ENCODE measurements around the gene CRISP3. TPM values are rescaled to one million over a fixed set of nuclear protein-coding genes. Genes with fewer than 3 reads are reported as not detected.

The CRISP3 gene
- total and polyA plus RNA-seq, 9 of the 15 experiments (the other 6 are each of a cell fraction or from before 2014, with no cell fraction given), result 0.21 to 2.0 (median 0.58) TPM

DNA sequence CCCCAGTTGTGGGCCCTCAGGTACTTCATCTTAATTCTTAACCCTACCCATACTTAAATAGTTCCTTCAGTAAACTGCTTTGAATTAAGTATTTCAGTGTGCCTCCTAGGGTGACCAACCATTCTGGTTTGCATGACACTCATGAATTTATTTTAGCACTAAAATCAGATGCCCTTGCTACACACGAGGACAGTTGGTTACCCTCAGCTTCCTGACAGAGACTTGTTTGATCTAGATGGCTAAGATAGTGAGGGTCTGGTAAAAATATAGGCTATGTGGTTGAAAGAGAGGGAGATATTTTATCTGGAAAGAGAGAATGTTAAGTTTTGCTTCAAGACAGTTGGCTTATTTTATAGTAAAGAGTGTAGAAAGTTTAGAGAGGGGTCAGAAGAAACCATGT, 32.3 kb upstream of the CRISP3 start (continued):
- TF ChIP-seq, protein P1, sequence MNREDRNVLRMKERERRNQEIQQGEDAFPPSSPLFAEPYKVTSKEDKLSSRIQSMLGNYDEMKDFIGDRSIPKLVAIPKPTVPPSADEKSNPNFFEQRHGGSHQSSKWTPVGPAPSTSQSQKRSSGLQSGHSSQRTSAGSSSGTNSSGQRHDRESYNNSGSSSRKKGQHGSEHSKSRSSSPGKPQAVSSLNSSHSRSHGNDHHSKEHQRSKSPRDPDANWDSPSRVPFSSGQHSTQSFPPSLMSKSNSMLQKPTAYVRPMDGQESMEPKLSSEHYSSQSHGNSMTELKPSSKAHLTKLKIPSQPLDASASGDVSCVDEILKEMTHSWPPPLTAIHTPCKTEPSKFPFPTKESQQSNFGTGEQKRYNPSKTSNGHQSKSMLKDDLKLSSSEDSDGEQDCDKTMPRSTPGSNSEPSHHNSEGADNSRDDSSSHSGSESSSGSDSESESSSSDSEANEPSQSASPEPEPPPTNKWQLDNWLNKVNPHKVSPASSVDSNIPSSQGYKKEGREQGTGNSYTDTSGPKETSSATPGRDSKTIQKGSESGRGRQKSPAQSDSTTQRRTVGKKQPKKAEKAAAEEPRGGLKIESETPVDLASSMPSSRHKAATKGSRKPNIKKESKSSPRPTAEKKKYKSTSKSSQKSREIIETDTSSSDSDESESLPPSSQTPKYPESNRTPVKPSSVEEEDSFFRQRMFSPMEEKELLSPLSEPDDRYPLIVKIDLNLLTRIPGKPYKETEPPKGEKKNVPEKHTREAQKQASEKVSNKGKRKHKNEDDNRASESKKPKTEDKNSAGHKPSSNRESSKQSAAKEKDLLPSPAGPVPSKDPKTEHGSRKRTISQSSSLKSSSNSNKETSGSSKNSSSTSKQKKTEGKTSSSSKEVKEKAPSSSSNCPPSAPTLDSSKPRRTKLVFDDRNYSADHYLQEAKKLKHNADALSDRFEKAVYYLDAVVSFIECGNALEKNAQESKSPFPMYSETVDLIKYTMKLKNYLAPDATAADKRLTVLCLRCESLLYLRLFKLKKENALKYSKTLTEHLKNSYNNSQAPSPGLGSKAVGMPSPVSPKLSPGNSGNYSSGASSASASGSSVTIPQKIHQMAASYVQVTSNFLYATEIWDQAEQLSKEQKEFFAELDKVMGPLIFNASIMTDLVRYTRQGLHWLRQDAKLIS (CRISPR knock-in tag; IDR thresholded peaks at IDR 0.05), result no peak
- TF ChIP-seq MECOM (CRISPR knock-in tag; IDR thresholded peaks at IDR 0.05), result no peak

GRCh38 chr6:49775043-49775442, 30.9 kb upstream of the CRISP3 start:
- POLR2A ChIA-PET, result interaction anchor here (1.0 to 1.5 kb wide), 2 partner anchors 15 to 18 kb away, joined by 3 to 4 read pairs; no protein-coding TSS in a partner anchor
- H3K36me3 ChIP-seq (ENCODE audit: control insufficient read depth, insufficient read depth, low read length), result no peaks in the 10 kb centered on the region; the same call in 2 of the 3 replicates
- CTCF ChIA-PET (ENCODE audit: low intra/inter-chr PET ratio), result no interaction called here
- H4K20me1 ChIP-seq (replicated peaks; ENCODE audit: control insufficient read depth, insufficient read depth, low read length), result no peaks in the 10 kb centered on the region
- ATAC-seq (peak; percentile 54), DNase-seq (ENCODE audit: extremely low read depth in 1 of 4, low spot score in 3 of 4) (no peak), FAIRE-seq (no peak)
- no peak overlapping the region for H3K27ac ChIP-seq (ENCODE audit: extremely low read depth, low read depth, low read length)
- intact Hi-C loops (cut with micrococcal nuclease) (loop anchor here (5.0 kb wide), 1 partner anchor 138 kb away; the partner anchor contains the start of gene RHAG), in situ Hi-C loops (cut with MboI) (no loop called here)
- no peaks in the 10 kb centered on the region for H3K9me1 ChIP-seq (ENCODE audit: control insufficient read depth, insufficient read depth, low read length)
- no peaks in the 10 kb centered on the region for H3K79me2 ChIP-seq (ENCODE audit: control insufficient read depth, insufficient read depth, low read length)
- no TSS peak for BruUV-seq (replicated peaks)
- peaks cover 8 to 23% of the 10 kb centered on the region in 2 experiments for H3K4me1 ChIP-seq (replicated peaks in 1 of 2; ENCODE audit: control insufficient read depth in 2 of 2, insufficient read depth in 2 of 2, low read length in 2 of 2)
- no peak overlapping the region for H3K4me3 ChIP-seq
- TF ChIP-seq ZNF146 (CRISPR knock-in tag; IDR thresholded peaks at IDR 0.05; ENCODE audit: unreplicated experiment), result no peak
- no peak for TF ChIP-seq CHAMP1 (IDR thresholded peaks at IDR 0.05)
- no peak for TF ChIP-seq SIN3A (IDR thresholded peaks at IDR 0.05; ENCODE audit: borderline replicate concordance in 2 of 2, control insufficient read depth in 1 of 2, low read depth in 2 of 2, low read length in 2 of 2)
- no peak for TF ChIP-seq ZBTB12 (CRISPR knock-in tag; IDR thresholded peaks at IDR 0.05)
- TF ChIP-seq SRF (CRISPR knock-in tag; IDR thresholded peaks at IDR 0.05), result peak in 1 of 2 experiments; percentile 61; a peak in 1 of 4 replicates
- TF ChIP-seq NFYB (IDR thresholded peaks at IDR 0.05; ENCODE audit: extremely low read depth, insufficient read length), result peak; percentile 60
- TF ChIP-seq FOS (IDR thresholded peaks at IDR 0.05; ENCODE audit: extremely low read depth, insufficient read length), result peak; percentile 4
- 0 out of 2 replicates have a peak, but pooled peaks have one; percentile 9 for TF ChIP-seq FOXM1 (IDR thresholded peaks at IDR 0.05; ENCODE audit: low read depth)
- TF ChIP-seq FOXM1 (CRISPR knock-in tag; IDR thresholded peaks at IDR 0.05; ENCODE audit: low read depth), result no peak
- no peak overlapping the region for H3K9ac ChIP-seq (ENCODE audit: insufficient read depth in 1 of 2, low read depth in 2 of 2, low read length in 2 of 2)
- H3K4me2 ChIP-seq (ENCODE audit: insufficient read depth, low read length), result no peak overlapping the region
- H2AFZ ChIP-seq (ENCODE audit: low read depth, low read length), result 0 out of 2 replicates have a peak overlapping the region, but pooled peaks have one; percentile 47
- no peaks in the 10 kb centered on the region; the same call in 1 of the 2 replicates for H3K9me3 ChIP-seq (replicated peaks; ENCODE audit: control insufficient read depth, insufficient read depth, low read depth, low read length)
- H3K27me3 ChIP-seq (ENCODE audit: control insufficient read depth in 2 of 2, insufficient read depth in 2 of 2, low read length in 2 of 2), result no peaks in the 10 kb centered on the region

Data from K562 (cell line).